Spleen (tissue), 11 donors: ENCODE results near the gene C1orf159. TPM values are rescaled to one million over a fixed set of nuclear protein-coding genes. Genes with fewer than 3 reads are reported as not detected.
"Not testable (repeated sequence)": the region's sequence is repeated elsewhere in the genome, so short reads cannot be mapped to it uniquely, and the experiment has no call there.

Experiments
- DNase-seq: peaks from one replicate; pipeline ENCODE4 v3.0.0-alpha.2; 2020
- H3K27ac ChIP-seq, 8 donors: fragments of 200-600 bp; sonication (generic) in 7 of 8; 1 replicate in 4 of 8; 2 replicates in 4 of 8; pipeline versions ENCODE4 v1.5.0 to v1.8.0; 2016 to 2021; ENCODE audit warnings: inconsistent platforms in 4 of 8, mild to moderate bottlenecking in 4 of 8, moderate library complexity in 1 of 8
- H3K27me3 ChIP-seq, 7 donors: fragments of 200-600 bp; sonication (generic) in 6 of 7; replicated peaks in 1 of 7; 1 replicate in 4 of 7; 2 replicates in 3 of 7; pipeline versions ENCODE4 v1.5.0 to v1.8.0; 2016 to 2021; ENCODE audit warnings: inconsistent platforms in 3 of 7, mild to moderate bottlenecking in 1 of 7
- H3K36me3 ChIP-seq, 6 donors: fragments of 200-600 bp; sonication (generic) in 5 of 6; 1 replicate in 4 of 6; 2 replicates in 2 of 6; pipeline versions ENCODE4 v1.5.0 to v1.8.0; 2016 to 2021; ENCODE audit warnings: inconsistent platforms in 2 of 6
- H3K4me1 ChIP-seq, 6 donors: fragments of 200-600 bp; sonication (generic) in 5 of 6; 1 replicate in 3 of 6; 2 replicates in 3 of 6; pipeline versions ENCODE4 v1.5.0 to v1.8.0; 2016 to 2021; ENCODE audit warnings: inconsistent platforms in 3 of 6
- H3K4me3 ChIP-seq, 8 donors: fragments of 200-600 bp; sonication (generic) in 7 of 8; 1 replicate in 4 of 8; 2 replicates in 4 of 8; pipeline versions ENCODE4 v1.5.0 to v1.8.0; 2016 to 2021; ENCODE audit warnings: inconsistent platforms in 4 of 8, mild to moderate bottlenecking in 4 of 8, moderate library complexity in 2 of 8
- H3K9me3 ChIP-seq, 8 donors: fragments of 200-600 bp; sonication (generic) in 7 of 8; 1 replicate in 4 of 8; 2 replicates in 4 of 8; pipeline versions ENCODE4 v1.5.0 to v1.8.0; 2016 to 2021; ENCODE audit warnings: inconsistent platforms in 4 of 8
- CTCF ChIP-seq, 11 experiments: fragments of 200-600 bp in 7 of 11; fragments of 450-650 bp in 4 of 11; sonication (generic) in 4 of 11; IDR thresholded peaks in 8 of 11; conservative IDR thresholded peaks in 3 of 11; 1 replicate in 7 of 11; 2 replicates in 4 of 11; pipeline versions ENCODE4 v1.4.0 to v1.8.0; 2016 to 2021; ENCODE audit warnings: antibody characterized with exemption in 11 of 11, inconsistent platforms in 4 of 11, mild to moderate bottlenecking in 1 of 11
- POLR2A ChIP-seq, 3 donors: fragments of 450-650 bp; IDR thresholded peaks; one replicate each; pipeline ENCODE4 v1.5.1; 2017; ENCODE audit warnings: antibody characterized with exemption in 3 of 3, mild to moderate bottlenecking in 1 of 3
- POLR2AphosphoS5 ChIP-seq, 3 donors: sonication (generic); formaldehyde crosslinking; IDR thresholded peaks; one replicate each; pipeline ENCODE4 v1.5.1; 2017; ENCODE audit warnings: antibody characterized with exemption in 3 of 3
- WGBS, 5 donors: extraction: QIAGEN DNeasy Blood & Tissue Kit in 3 of 5; methylation state at CpG; one replicate each; pipeline versions ENCODE4 v1.1.5 to v1.1.7; 2013 to 2018; 5-methylcytosine and 5-hydroxymethylcytosine counted together
- intact Hi-C: fragments of 100-400 bp; cut with DNase I; formaldehyde crosslinking; loops from one replicate; pipeline ENCODE4 v1.15.0; 2023; ENCODE audit warnings: low total_unique reads
- polyA plus RNA-seq, 3 donors: library from polyadenylated mRNA; stranded (reverse); fragments of 200-250 nt; gene quantifications; one replicate each; pipeline ENCODE4 v1.2.1, GENCODE V29; 2013
- total RNA-seq, 7 donors: library from RNA; depleted of rRNA in 3 of 7; stranded (reverse); fragments of >200 nt in 3 of 7; fragmentation: NEBNext Ultra II Directional in 4 of 7; extraction: Animal tissue kit (Norgen Biotek cat#: 25700) in 4 of 7; gene quantifications; one replicate each; pipeline versions ENCODE4 v1.1.0 to v1.2.1, GENCODE V29; 2016 to 2021
- donor health status: healthy with polysubstance abuse.
- donor health status: DM: no; HTN: no; CAD: no; lungs with moderate emphysema.
- donor health status: DM: no; HTN: no; CAD: no.
- donor health status: Bipolar disorder and iron deficiency.
- donor health status: healthy.
- donor health status: DM: no; HTN: no; CAD: no.
- donor health status: DM: yes; HTN: yes; CAD: no.

Gene C1orf159
- total and polyA plus RNA-seq, 10 donors: 8.5 to 25.7 (median 18.8) TPM

GRCh38 chr1:1059494-1060280 lies 56.2 kb downstream of the C1orf159 start:
- peaks cover 0 to 81% (median 71%) of the 10 kb centered on the region in 7 donors for H3K27me3 ChIP-seq
- WGBS, 5 donors: 3 to 24% (median 4%) methylated on average over 8 to 69 of the region's 69 CpGs
- H3K4me3 ChIP-seq: peak overlapping the region; percentile 43 to 87 (median 62)
- intact Hi-C loops: loop anchor here (5.0 kb wide), 1 partner anchor 72 kb away; no protein-coding TSS in a partner anchor
- DNase-seq: peak; percentile 96
- peak overlapping the region in 1 of 8 donors; percentile 29 for H3K27ac ChIP-seq
- H3K9me3 ChIP-seq: no peaks in the 10 kb centered on the region
- TF ChIP-seq POLR2AphosphoS5 (IDR thresholded peaks at IDR 0.05): peak in 1 of 3 donors; percentile 28
- TF ChIP-seq POLR2A (IDR thresholded peaks at IDR 0.05): no peak
- TF ChIP-seq CTCF (IDR thresholded peaks at IDR 0.05 in 8 of 11, conservative IDR thresholded peaks at IDR 0.05 in 3 of 11): peak in 2 of 11 experiments; percentile 22 to 51
- H3K4me1 ChIP-seq: peaks cover 17 to 51% (median 35%) of the 10 kb centered on the region in 6 donors
- no peaks in the 10 kb centered on the region for H3K36me3 ChIP-seq

GRCh38 chr1:1058921-1059493 lies 56.9 kb downstream of the C1orf159 start:
- peaks cover 0 to 74% (median 64%) of the 10 kb centered on the region in 7 donors for H3K27me3 ChIP-seq
- H3K4me3 ChIP-seq: peak overlapping the region; percentile 43 to 87 (median 62)
- no peaks in the 10 kb centered on the region for H3K9me3 ChIP-seq
- peak overlapping the region in 1 of 8 donors; percentile 29 for H3K27ac ChIP-seq
- WGBS, 5 donors: 1 to 3% (median 2%) methylated on average over 31 to 48 of the region's 48 CpGs
- intact Hi-C loops: no loop called here
- H3K36me3 ChIP-seq: no peaks in the 10 kb centered on the region
- DNase-seq: peak; percentile 85
- TF ChIP-seq POLR2AphosphoS5 (IDR thresholded peaks at IDR 0.05) (no peak), CTCF (IDR thresholded peaks at IDR 0.05 in 8 of 11, conservative IDR thresholded peaks at IDR 0.05 in 3 of 11) (peak in 4 of 11 experiments; percentile 38 to 44 (median 41))
- peaks cover 12 to 45% (median 30%) of the 10 kb centered on the region in 6 donors for H3K4me1 ChIP-seq

GRCh38 chr1:1058088-1058905 lies 57.6 kb downstream of the C1orf159 start:
- peaks cover 0 to 67% (median 57%) of the 10 kb centered on the region in 7 donors for H3K27me3 ChIP-seq
- H3K27ac ChIP-seq: no peak overlapping the region
- no peaks in the 10 kb centered on the region for H3K36me3 ChIP-seq
- H3K4me1 ChIP-seq: peaks cover 7 to 38% (median 24%) of the 10 kb centered on the region in 6 donors
- 26 to 36% (median 31%) methylated on average over 24 of the region's 24 CpGs for WGBS, 5 donors
- DNase-seq: no peak
- intact Hi-C loops: no loop called here
- H3K9me3 ChIP-seq: no peaks in the 10 kb centered on the region
- peak overlapping the region in 5 of 8 donors; percentile 56 to 87 (median 65) for H3K4me3 ChIP-seq
- TF ChIP-seq POLR2AphosphoS5 (IDR thresholded peaks at IDR 0.05) (no peak), POLR2A (IDR thresholded peaks at IDR 0.05) (no peak), CTCF (IDR thresholded peaks at IDR 0.05 in 8 of 11, conservative IDR thresholded peaks at IDR 0.05 in 3 of 11) (no peak)

- WGBS, 5 donors: 67 to 80% (median 70%) methylated on average over 15 of the region's 15 CpGs
- DNase-seq, H3K27ac ChIP-seq, H3K9me3 ChIP-seq, H3K4me3 ChIP-seq, intact Hi-C loops, H3K36me3 ChIP-seq: not testable (repeated sequence)
- Histone ChIP-seq H3K4me1 (peaks cover 7 to 36% (median 24%) of the 10 kb centered on the region in 6 donors), H3K27me3 (peaks cover 0 to 62% (median 51%) of the 10 kb centered on the region in 7 donors)
Observed at GRCh38 chr1:1057769-1058087, 58.2 kb downstream of the C1orf159 start.
